ENCODE measurements around the gene TMSB10. TPM values are rescaled to one million over a fixed set of nuclear protein-coding genes. Genes with fewer than 3 reads are reported as not detected.
"Not testable (repeated sequence)": the region's sequence is repeated elsewhere in the genome, so short reads cannot be mapped to it uniquely, and the experiment has no call there.

The TMSB10 gene
- total RNA-seq, 1 experiment from 2014 or later, result 10,548 TPM

DNA sequence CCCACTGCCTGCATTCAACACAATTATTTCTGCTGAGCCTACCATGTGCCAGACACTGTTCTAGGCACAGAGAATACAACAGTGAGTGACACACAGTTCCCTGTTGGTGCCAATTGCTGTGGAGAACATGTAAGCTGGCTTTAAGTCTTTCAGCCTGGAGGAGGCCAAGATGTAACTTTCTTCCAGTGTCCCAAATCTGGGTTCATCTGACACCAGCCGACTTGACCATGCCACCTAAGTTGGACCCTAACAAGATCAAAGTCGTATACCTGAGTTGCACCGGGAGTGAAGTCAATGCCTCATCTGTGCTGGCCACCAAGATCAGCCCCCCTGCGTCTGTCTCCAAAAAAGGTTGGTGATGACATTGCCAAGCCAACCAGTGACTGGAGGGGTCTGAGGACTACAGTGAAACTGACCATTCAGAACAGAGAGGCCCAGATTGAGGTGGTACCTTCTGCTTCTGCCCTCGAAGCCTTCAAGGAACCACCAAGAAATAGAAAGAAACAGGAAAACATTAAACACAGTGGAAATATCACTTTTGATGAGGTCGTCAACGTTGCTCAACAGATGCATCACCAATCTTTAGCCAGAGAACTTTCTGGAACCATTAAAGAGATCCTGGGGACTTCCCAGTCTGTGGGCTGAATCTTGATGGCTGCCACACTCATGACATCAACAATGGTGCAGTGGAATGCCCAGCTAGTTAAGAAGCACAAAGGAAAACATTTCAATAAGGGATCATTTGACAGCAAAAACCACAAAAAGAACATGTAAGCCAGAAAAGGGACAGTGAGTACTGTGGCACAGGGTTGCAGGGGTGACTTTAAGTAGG is 30.9 kb upstream of the TMSB10 start:
- no peaks in the 10 kb centered on the region for H3K9me3 ChIP-seq (replicated peaks)
- no peaks in the 10 kb centered on the region for H3K27me3 ChIP-seq (replicated peaks)
- peak in 1 of 2 experiments; percentile 37 for DNase-seq (ENCODE audit: low read depth in 1 of 2, low spot score in 2 of 2)
- no peak overlapping the region for H3K4me3 ChIP-seq
- no peaks in the 10 kb centered on the region for H3K36me3 ChIP-seq
- no peak overlapping the region for H3K27ac ChIP-seq
- peaks cover 9% of the 10 kb centered on the region for H3K4me1 ChIP-seq (replicated peaks)

DNA sequence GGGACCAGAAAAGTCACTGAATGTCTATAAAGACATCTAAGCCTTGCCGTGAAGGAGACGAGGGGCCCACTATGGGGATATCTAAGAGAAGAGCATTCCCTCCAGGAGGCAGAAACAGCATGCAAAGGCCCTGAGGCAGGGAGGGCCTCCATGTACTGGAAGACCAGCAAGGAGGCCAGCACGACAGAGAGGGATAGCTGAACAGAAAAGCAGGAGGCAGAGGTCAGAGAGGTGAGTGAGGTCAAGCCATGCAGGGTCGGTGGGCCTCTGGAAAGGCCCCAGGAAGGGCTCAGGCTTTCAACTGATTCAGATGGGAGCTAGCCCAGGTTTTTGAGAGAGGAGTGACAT is 30.3 kb upstream of the TMSB10 start:
- Histone ChIP-seq H3K36me3 (no peaks in the 10 kb centered on the region), H3K9me3 (replicated peaks) (no peaks in the 10 kb centered on the region), H3K27ac (no peak overlapping the region), H3K4me3 (no peak overlapping the region), H3K4me1 (replicated peaks) (peaks cover 11% of the 10 kb centered on the region), H3K27me3 (replicated peaks) (no peaks in the 10 kb centered on the region)
- no peak for DNase-seq (ENCODE audit: low read depth in 1 of 2, low spot score in 2 of 2)

- H3K27me3 ChIP-seq (replicated peaks), result not testable (repeated sequence)
These were observed 29.8 kb upstream of the TMSB10 start for GRCh38 chr2:84875619-84876018.

DNA sequence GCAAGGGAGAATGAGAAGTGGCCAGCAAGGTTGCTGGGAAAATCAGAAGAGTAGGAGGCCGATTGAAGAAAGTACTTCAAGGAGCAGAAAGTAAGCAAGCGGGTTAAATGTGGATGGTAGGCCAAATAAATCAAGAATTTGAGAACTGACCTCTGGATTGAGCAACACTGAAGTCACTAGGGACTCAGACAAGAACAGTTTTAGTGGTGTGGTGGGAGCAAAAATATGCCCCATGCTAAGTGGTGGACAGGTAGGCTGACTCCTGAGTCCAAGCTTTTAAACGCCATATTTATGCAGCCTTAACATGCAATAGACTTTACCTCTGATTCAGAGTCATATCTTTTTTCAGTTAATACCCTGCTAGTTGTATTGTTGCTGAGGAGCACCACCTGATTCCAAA is 29.1 kb upstream of the TMSB10 start:
- Histone ChIP-seq H3K27me3 (replicated peaks) (no peaks in the 10 kb centered on the region), H3K4me3 (no peak overlapping the region), H3K4me1 (replicated peaks) (peaks cover 17% of the 10 kb centered on the region), H3K9me3 (replicated peaks) (no peaks in the 10 kb centered on the region), H3K27ac (no peak overlapping the region), H3K36me3 (no peaks in the 10 kb centered on the region)
- DNase-seq (ENCODE audit: low read depth in 1 of 2, low spot score in 2 of 2), result no peak

More at GRCh38 chr2:84875619-84876018, 29.8 kb upstream of the TMSB10 start:
- H3K27ac ChIP-seq; DNase-seq (ENCODE audit: low read depth in 1 of 2, low spot score in 2 of 2); H3K4me3 ChIP-seq; H3K36me3 ChIP-seq; H3K9me3 ChIP-seq (replicated peaks): not testable (repeated sequence)
- peaks cover 15% of the 10 kb centered on the region for H3K4me1 ChIP-seq (replicated peaks)

DNA sequence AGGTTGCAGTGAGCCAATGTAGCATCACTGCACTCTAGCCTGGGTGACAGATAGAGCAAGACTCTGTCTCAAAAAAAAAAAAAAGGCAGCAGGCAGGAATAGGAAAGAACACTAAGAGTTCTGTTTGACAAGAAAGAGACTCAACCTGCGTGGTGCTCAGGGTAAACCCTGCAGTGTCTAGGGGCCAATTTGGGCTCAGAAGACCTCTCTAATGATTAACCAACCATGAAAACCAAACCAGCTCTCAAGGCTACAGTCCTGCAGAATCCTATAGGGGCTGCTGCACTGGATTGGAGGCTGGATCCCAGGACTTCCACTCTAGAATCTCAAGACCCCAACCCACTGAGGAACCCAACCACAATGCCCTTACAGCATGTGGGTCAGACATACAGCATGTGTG is 27.0 kb upstream of the TMSB10 start:
- no peaks in the 10 kb centered on the region for H3K9me3 ChIP-seq (replicated peaks)
- no peak overlapping the region for H3K27ac ChIP-seq
- no peak for DNase-seq (ENCODE audit: low read depth in 1 of 2, low spot score in 2 of 2)
- H3K4me1 ChIP-seq (replicated peaks), result peaks cover 29% of the 10 kb centered on the region
- H3K27me3 ChIP-seq (replicated peaks), result no peaks in the 10 kb centered on the region
- H3K4me3 ChIP-seq, result no peak overlapping the region
- H3K36me3 ChIP-seq, result no peaks in the 10 kb centered on the region

DNA sequence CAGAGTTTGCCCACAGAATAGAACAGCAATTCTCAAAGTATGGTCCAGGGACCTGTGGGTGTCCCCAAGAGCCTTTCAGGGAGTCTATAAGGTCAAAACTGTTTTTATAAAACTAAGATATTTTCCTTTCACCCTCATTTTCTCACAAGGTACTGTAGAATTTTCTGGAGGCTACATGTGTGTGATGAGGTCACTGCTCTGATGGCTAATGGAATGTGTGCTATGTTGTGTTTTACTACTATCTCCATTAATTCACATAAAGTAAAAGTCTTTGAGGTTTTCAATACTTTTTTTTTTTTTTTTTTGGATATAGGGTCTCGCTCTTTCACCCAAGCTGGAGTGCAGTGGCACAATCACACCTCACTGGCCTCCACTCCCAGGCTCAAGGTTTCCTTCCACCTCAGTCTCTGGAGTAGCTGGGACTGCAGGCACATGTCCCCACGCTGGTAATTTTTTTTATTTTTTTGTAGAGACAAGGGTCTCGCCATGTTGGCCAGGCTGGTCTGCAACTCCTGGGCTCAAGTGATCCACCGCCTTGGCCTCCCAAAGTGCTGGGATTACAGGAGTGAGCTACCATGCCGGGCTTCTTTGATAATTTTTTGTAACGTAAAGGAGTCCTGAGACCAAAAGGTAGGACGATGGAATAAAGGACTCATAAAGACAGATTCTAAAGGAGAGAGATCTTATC is 26.4 kb upstream of the TMSB10 start:
- peaks cover 33% of the 10 kb centered on the region for H3K4me1 ChIP-seq (replicated peaks)
- no peaks in the 10 kb centered on the region for H3K36me3 ChIP-seq
- no peaks in the 10 kb centered on the region for H3K27me3 ChIP-seq (replicated peaks)
- no peaks in the 10 kb centered on the region for H3K9me3 ChIP-seq (replicated peaks)
- no peak for DNase-seq (ENCODE audit: low read depth in 1 of 2, low spot score in 2 of 2)
- H3K27ac ChIP-seq, result no peak overlapping the region
- H3K4me3 ChIP-seq, result no peak overlapping the region

DNA sequence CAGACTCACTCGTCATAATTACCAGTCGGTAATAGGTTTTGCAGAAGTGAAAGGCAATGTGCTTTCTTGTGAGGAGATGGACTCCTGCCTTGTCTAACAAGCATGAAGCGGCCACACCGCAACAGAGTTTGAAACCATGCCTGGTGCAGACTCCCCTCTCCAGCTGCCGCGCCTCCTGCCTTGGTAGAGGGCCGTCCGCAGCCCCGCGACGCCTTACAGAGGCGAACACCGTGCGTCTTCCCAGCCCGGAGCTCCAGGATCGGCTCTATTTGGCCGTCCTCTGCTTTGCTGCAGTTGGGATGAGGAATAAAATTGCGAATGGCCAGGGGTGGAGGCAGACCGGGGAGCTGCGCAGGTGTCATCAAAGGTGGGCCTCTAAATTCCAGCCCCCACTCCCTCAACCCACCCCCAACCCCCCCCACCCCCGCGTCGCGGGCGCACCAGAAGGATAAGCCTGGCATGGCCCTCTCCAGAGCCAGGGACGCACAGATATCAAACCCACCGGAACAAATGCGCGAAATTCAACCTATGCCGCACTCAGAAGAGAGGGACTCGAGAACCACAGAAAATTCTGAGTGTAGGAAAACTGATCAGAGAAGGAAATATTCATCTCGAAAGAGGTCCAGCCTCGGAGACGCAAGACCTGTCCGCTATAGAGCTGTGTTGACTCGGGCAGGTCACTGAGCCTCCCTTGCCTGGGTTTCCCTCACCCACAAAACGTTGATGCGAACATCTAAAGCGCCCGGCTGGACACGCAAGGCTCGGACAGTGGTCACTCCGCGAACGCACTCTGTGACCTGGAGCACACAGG is 25.7 kb upstream of the TMSB10 start:
- Histone ChIP-seq H3K36me3 (no peaks in the 10 kb centered on the region), H3K4me1 (replicated peaks) (peaks cover 33% of the 10 kb centered on the region), H3K4me3 (peak overlapping the region; percentile 53), H3K9me3 (replicated peaks) (no peaks in the 10 kb centered on the region), H3K27me3 (replicated peaks) (no peaks in the 10 kb centered on the region), H3K27ac (no peak overlapping the region)
- no peak for DNase-seq (ENCODE audit: low read depth in 1 of 2, low spot score in 2 of 2)

DNA sequence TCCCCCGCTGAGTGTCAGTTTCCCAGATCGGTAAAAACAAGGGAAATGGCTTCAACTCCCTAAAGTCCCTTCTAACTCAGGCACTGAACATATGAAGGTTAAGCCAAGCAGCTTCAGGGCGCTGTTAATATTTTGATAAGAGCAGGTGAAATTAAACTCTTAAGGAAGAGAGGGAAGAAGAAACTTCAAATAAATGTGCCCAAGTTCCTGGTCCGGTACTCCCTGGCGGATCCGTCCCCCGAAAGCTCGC is 25.1 kb upstream of the TMSB10 start:
- H3K36me3 ChIP-seq, result no peaks in the 10 kb centered on the region
- no peaks in the 10 kb centered on the region for H3K9me3 ChIP-seq (replicated peaks)
- no peak for DNase-seq (ENCODE audit: low read depth in 1 of 2, low spot score in 2 of 2)
- H3K27me3 ChIP-seq (replicated peaks), result no peaks in the 10 kb centered on the region
- peaks cover 29% of the 10 kb centered on the region for H3K4me1 ChIP-seq (replicated peaks)
- H3K27ac ChIP-seq, result no peak overlapping the region
- peak overlapping the region; percentile 53 for H3K4me3 ChIP-seq

GRCh38 chr2:84880645-84881521 is 24.6 kb upstream of the TMSB10 start, which contains the start of gene TRABD2A:
Gene TRABD2A, minus strand, starts transcription at chr2:84881084. Its CDS starts 45 bp downstream, at chr2:84881039.
- Histone ChIP-seq H3K36me3 (no peaks in the 10 kb centered on the region), H3K4me1 (replicated peaks) (peaks cover 29% of the 10 kb centered on the region), H3K27ac (0 out of 2 replicates have a peak within 1 kb of the TSS, but pooled peaks have one; percentile 9), H3K9me3 (replicated peaks) (no peaks in the 10 kb centered on the region), H3K4me3 (peak within 1 kb of the TSS; percentile 53), H3K27me3 (replicated peaks) (no peaks in the 10 kb centered on the region)
- peak in 1 of 2 experiments; percentile 59 for DNase-seq (ENCODE audit: low read depth in 1 of 2, low spot score in 2 of 2)

DNA sequence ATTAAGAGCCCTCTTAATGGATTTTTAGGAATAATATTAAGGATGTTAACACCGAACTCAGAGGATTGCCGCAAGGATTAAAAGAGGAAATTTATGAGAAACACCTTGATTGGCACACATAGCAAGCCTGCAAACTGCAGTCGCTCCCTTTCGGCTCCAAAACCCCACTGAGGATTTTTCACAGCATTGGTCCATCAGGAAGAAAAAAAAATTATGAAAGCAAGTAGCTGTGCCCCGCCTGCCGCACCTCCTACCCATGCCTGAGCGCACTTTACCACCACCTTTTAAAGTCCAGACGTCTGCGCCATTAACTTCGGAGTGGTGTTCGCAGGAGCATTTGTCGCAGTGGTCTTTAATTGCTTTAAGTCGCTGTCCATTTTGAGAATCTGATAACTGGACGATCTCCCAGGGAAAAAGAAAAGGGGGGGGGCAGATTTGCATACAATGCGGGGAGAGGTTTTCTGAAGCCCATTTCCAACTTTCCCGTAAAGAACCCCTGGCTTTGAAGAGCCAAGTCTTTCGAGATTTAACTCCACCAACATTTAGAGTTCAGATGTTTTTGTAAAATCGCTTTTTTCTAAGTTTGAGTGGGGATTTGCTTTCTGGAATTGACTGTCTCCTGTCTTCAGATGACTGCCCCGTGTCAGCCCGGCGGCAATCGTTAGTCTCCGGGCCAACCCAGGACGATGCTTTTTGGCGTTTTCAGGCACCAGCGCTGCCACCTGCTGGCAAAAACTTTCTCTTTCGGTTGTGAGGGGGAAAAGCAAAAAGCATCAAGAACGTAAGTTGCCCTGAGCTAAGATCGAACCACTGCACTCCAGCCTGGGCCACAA is 23.7 kb upstream of the TMSB10 start:
- H3K4me1 ChIP-seq (replicated peaks), result peaks cover 29% of the 10 kb centered on the region
- peak; percentile 82 to 91 for DNase-seq (ENCODE audit: low read depth in 1 of 2, low spot score in 2 of 2)
- H3K27ac ChIP-seq, result 0 out of 2 replicates have a peak overlapping the region, but pooled peaks have one; percentile 9
- no peaks in the 10 kb centered on the region for H3K36me3 ChIP-seq
- no peaks in the 10 kb centered on the region for H3K27me3 ChIP-seq (replicated peaks)
- peak overlapping the region; percentile 53 for H3K4me3 ChIP-seq
- no peaks in the 10 kb centered on the region for H3K9me3 ChIP-seq (replicated peaks)

DNA sequence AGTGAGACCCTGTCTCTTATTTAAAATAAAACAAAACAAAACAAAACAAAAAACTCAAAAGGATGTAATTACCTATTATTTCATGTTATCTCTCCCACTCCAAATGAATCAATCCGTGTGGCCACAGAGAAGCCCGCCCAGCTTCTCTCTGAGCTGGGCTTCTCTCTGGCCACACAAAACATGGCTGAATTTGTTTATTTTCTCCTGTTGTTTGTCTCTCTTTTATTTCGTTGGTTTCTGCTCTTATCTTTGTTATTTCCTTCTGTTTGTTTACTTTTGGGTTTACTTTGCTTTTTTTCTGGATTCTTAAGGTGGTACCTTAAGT is 23.1 kb upstream of the TMSB10 start:
- H3K4me1 ChIP-seq (replicated peaks), result peaks cover 29% of the 10 kb centered on the region
- no peaks in the 10 kb centered on the region for H3K9me3 ChIP-seq (replicated peaks)
- H3K27me3 ChIP-seq (replicated peaks), result no peaks in the 10 kb centered on the region
- peak overlapping the region; percentile 53 for H3K4me3 ChIP-seq
- no peak overlapping the region for H3K27ac ChIP-seq
- DNase-seq (ENCODE audit: low read depth in 1 of 2, low spot score in 2 of 2), result no peak
- no peaks in the 10 kb centered on the region for H3K36me3 ChIP-seq

- Histone ChIP-seq H3K36me3 (no peaks in the 10 kb centered on the region), H3K27me3 (replicated peaks) (no peaks in the 10 kb centered on the region), H3K4me3 (no peak overlapping the region), H3K9me3 (replicated peaks) (no peaks in the 10 kb centered on the region), H3K27ac (no peak overlapping the region), H3K4me1 (replicated peaks) (peaks cover 29% of the 10 kb centered on the region)
- no peak for DNase-seq (ENCODE audit: low read depth in 1 of 2, low spot score in 2 of 2)
These were observed 22.5 kb upstream of the TMSB10 start for GRCh38 chr2:84882775-84883550.
